ENCODE results near the gene SIRT2.

- TF ChIP-seq CTCF (IDR thresholded peaks at IDR 0.05) (no peak), EZH2 (IDR thresholded peaks at IDR 0.05) (no peak), EZH2phosphoT487 (IDR thresholded peaks at IDR 0.05) (no peak)
These were observed 42.6 kb downstream of the SIRT2 start for GRCh38 chr19:38856813-38857212.

Measured in neural progenitor cell (in vitro differentiated cells).